ENCODE results near the gene ARHGAP26.

The ARHGAP26 gene

DNA sequence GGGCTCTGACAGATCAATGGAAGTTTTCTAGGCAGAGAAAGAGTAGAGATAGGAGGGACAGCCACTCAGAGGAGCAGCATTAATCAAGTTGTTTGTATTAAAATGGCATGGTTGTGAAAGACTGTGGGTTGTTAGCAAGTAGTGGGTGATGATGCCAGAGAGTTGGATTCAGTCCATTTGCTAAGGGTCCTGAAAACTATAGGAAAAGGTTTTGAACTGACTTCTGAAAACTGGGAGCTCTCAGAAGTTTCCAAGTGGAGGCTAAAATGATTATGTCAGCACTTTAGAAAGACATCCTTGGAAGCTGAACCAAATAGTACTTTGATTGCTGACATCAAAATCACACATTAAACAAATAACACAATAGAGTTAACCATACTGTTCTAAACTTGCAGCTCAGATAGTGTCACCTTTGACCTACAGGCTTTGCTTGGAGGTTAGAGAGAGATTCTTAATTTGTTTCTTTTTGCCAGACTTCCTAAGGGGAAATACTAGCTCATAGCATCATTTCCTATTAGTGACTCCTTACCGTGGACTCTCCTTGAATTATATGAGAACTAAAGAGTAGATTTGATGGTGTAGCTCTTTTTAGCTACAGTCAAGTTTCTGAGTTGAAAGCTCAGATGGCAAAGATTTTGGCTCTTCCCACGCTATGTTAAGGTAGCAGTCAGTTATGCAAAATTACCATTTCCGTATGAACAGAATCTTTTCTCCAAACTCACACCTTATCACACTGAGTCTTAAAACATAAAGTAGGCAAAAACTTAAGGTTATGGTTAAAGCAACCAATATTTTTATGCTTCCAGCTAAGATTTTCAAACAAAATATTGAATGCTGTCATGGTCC, 356.2 kb downstream of the ARHGAP26 start:
- DNase-seq: no peak

- DNase-seq: no peak
Measured at GRCh38 chr5:143128412-143129071, 358.4 kb downstream of the ARHGAP26 start.

- DNase-seq: no peak
Measured at GRCh38 chr5:143129203-143129602, 359.0 kb downstream of the ARHGAP26 start.

DNA sequence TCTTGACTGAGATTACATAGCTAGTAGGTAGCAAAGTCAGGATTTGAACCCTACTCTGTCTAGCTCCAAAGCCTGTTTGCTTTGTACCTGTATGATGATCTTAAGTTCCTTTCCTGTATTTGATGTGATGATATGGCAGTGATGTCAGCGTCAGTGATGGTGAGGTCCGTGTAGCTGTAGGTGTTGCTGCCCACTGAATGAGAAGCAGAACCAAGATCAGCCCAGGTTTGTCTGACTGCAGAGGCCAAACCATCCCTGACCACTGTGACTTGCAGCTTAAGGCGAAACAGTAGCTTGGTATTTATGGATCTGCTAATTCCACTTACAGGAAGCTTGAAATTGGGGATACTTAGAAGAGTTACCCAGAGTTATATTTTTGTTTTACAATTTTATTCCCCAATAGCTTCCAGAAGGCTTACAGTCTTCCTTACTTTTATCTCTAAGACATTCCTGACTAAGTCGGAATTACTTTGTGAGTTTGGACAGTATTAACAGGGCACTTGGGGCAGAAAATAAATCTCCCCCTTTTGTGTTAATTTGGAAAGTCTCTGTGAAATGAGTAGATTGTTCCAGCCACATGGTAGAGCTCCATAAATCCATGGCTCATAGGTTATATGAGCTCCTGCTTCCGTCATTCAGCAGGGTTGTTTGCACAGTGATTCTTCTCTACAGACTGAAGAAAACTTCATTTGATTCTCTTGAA, 359.9 kb downstream of the ARHGAP26 start:
- DNase-seq: no peak

DNA sequence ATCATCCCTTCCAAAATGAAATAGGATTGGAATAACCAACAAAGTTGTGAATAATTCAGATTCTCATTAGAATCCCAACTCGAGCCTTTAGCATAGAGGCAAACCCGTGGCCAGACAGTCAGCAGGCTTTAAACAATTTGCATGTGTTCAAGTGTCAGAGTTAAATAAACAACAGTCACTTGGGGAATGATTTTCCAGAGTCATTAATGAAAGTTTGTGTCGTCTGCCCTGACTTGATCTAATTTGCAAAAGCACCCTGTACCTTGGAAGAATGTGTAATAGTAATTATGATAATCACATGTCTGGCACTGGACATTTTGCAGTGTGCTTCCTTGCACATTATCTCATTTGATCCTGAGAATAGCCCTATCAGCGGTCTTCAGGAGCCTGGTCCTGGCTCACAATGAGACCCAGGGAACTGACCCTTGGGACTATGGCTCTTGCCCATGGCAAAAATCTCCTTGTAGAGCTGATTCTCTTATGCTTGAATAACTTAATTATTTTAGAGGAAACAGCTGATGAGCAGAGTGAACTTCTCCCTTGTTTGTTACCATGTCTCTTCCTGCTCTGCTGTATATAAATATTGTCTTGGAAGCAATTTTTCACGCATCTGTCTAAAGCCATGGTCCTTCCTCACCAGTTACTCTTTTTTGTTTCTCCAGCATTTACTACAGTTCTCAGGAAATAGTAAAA, 360.6 kb downstream of the ARHGAP26 start:
- no peak for DNase-seq

- no peak for DNase-seq
Measured at GRCh38 chr5:143131972-143132371, 361.8 kb downstream of the ARHGAP26 start.

DNA sequence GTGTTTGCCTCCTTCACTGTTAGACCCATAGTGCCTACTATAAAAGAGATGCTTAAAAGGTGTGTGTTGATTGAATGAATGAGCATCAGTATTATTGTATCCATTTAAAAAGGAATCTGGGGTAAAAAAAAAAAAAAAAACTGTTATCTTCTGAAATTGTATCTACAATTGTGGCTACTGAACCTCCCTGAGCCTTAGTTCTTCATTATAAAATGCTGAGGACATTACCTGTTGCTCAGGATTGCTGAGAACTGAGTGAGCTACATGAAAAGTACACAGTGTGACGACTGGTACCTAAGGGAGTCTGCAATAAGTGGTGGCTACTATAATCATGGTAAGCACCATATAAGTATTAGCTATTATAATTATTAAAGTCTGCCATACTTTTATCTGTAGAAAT, 362.6 kb downstream of the ARHGAP26 start:
- DNase-seq: no peak

DNA sequence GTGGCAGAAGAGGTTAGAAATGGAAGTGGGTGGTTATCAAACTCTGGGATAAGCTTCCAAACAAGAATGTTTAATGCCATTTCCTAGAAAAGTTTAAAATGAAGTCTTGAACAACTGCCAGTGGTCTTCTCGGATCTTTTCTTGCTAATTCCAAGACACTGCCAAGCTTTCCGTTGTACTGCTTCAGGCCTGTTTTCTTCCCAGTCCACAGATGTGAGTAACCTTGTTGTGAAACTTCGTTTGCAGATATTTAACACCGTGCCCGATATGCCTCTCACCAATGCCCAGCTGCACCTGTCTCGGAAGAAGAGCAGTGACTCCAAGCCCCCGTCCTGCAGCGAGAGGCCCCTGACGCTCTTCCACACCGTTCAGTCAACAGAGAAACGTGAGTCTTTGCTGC, 363.5 kb downstream of the ARHGAP26 start:
- DNase-seq: no peak

DNA sequence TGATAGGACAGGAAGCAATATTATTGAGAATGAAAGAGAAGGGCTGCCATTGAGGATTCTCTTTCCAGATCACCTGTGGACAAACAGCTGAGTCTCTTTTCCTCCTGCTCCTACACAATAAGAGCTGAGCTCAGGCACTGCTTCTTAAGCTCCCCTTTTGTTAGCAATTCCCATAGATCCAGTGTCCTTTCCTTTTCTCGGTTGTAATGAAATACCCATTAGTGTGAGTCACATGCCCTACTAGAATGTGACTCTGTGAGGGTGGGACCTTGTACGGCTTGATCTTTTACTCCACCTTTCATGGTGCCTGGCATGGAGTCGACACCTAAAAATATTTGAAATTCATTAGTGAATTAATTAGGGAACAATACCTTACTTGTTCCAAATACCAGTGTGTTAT, 364.1 kb downstream of the ARHGAP26 start:
- DNase-seq: no peak

GRCh38 chr5:143134900-143135299, 364.7 kb downstream of the ARHGAP26 start:
- no peak for DNase-seq

DNA sequence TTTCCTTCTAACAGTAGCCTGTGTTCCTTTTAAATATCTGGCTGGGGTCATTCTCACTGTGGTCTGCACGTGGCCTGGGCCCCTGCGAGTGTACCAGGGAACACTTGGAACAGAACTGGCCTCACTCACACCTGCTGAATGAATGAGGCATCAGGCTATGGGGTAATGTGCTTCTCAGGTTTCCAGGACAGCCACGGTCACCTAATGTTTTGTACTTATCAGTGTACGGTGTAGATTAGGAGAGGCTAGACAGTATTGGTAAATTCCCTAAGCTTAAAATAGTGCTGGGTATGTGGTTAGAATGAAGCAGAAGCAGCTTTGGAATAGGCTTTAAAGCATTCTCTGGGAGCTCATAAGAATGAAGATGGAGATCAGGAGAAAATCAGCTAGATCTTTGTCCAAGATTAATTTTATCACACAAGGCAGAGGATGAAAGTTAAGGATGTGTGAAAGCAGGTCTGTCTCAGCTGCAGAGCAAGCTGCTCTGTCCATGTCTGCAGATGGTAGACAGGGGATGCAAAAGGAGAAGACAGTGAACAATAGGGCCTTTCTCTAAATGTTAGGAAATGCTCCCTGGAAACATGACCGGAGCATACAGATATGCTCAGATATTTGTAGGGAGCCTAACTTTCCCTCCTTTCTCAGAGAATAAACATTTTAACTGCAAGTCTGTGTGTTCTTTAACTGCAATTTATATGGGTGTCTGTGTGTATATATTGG, 365.8 kb downstream of the ARHGAP26 start:
- DNase-seq: no peak

DNA sequence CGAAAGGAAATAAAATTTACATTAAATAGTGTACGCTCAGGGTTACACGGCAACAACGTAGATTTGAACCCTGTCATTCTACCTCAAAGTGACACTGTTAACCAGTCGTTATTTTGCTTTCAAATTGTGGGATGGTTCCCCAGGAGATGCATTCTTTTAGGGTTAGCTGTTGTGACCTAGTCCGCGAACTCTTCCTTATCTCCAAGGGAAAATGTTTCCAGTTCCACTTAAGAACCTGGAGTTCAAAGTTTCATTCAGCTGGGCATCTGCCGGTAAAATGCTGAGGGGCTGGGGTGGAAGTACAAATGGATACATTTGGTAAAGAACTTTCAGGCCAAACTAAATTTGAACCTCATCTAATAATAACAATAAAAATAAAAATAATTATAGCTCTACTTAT, 368.7 kb downstream of the ARHGAP26 start:
- DNase-seq: no peak

GRCh38 chr5:143139585-143139984, 369.4 kb downstream of the ARHGAP26 start:
- no peak for DNase-seq

DNA sequence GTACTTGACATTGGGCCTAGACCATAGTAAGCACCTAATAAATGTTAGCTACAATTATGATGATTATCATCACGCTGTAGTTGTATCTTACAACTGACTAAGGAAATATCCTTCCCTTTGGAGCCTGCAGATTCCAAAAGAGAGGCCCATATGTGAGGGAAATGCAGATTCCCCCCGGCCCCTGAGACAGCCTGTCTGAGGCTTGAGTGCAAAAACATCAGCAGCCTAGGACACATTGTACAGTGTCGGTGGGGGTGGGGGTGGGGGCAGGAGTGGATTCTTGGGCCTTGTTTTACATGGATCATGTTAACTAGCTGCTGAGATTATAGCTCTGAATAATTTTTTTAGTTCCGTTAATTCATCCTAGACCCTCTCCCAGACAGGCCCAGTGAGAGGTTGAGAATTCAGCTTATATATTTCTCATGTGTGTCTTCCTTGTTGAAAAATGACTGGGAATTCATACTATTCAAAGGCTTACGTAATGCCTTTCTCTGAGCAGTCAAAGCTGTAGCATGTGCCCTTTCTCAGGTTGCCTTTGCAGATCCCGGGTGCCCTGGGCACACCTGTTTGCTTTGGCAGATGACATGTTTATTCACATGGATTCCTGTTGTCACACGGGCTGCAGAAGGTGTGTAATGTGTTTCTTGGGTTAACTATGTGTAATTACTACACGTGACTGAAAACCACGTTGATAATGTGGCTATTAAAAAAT, 370.5 kb downstream of the ARHGAP26 start:
- no peak for DNase-seq

GRCh38 chr5:143141652-143142051, 371.5 kb downstream of the ARHGAP26 start:
- peak; percentile 76 to 90 (median 82) for DNase-seq

- DNase-seq: peak; percentile 20 to 72 (median 44)
Measured at GRCh38 chr5:143142596-143143435, 372.6 kb downstream of the ARHGAP26 start.

DNA sequence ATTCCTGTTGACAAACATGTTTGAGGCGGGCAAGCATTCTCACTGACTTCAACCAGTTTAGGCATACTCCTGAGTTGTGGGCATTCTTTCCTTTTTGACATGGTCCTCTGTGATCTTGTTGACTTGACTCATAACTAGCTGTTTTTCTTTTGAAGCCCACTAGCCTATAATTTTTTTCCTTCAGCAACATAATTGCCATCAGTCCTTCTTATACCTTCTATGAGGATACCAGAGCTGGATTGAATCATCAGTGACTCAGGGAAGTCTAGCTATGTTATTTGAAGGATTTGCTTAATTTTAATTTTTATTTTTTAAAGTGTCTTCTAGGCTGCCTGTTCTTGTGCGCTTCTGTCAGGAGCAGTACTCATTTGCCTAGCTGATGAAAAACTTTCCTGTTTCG, 373.8 kb downstream of the ARHGAP26 start:
- DNase-seq: no peak

GRCh38 chr5:143145243-143146160, 375.3 kb downstream of the ARHGAP26 start:
- DNase-seq: peak; percentile 8 to 61 (median 38)

DNA sequence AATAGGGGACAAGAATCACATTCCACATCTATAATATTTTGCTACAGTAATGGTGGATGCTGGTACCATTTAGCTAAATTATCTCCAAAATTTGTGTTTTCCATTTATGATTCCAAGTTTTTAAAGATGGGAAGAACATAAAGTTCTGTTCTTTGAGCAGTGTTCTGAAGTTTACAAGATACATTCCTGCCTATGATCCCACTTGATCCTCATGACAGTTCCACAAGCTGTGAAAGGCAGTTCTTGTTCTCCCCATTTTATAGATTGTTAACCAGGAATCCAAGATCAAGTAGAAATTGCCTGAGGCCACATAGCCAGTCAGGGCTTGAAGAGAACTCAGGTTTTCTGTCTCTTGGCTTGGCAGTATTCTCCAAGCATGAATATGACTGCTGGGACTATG, 376.0 kb downstream of the ARHGAP26 start:
- DNase-seq: no peak

Measured in suppressor macrophage (primary cell).